WTC11 (cell line): Measurements from ENCODE around the gene GABRB3.

Source experiments
- ATF1 ChIP-seq: sonication (generic); formaldehyde crosslinking; IDR thresholded peaks from 2 replicates; pipeline ENCODE4 v1.8.1; 2023; ENCODE audit warnings: mild to moderate bottlenecking, moderate library complexity, missing genetic modification reagents
- CTCF ChIP-seq: fragments of 200-600 bp; IDR thresholded peaks from 2 replicates; pipeline ENCODE4 v1.8.0; 2022; ENCODE audit warnings: antibody characterized with exemption
- ETV6 ChIP-seq: sonication (generic); formaldehyde crosslinking; IDR thresholded peaks from 2 replicates; pipeline ENCODE4 v1.8.1; 2022; ENCODE audit warnings: mild to moderate bottlenecking, missing genetic modification reagents
- GRHL2 ChIP-seq: fragments of 250-450 bp; sonication (Bioruptor Pico); IDR thresholded peaks from 2 replicates; pipeline ENCODE4 v1.8.0; 2022; ENCODE audit warnings: mild to moderate bottlenecking, moderate library complexity; ENCODE audit not compliant: insufficient replicate concordance, severe bottlenecking
- KAT7 ChIP-seq: sonication (generic); formaldehyde crosslinking; IDR thresholded peaks from 2 replicates; pipeline ENCODE4 v1.8.1; 2023; ENCODE audit warnings: missing genetic modification reagents, mild to moderate bottlenecking, borderline replicate concordance
- MAX ChIP-seq: sonication (generic); formaldehyde crosslinking; IDR thresholded peaks from 2 replicates; pipeline ENCODE4 v1.8.0; 2022; ENCODE audit warnings: mild to moderate bottlenecking, missing genetic modification reagents
- NR2C2 ChIP-seq: sonication (generic); formaldehyde crosslinking; IDR thresholded peaks from 2 replicates; pipeline ENCODE4 v1.8.0; 2022; ENCODE audit warnings: mild to moderate bottlenecking, missing genetic modification reagents
- NR3C1 ChIP-seq: sonication (generic); formaldehyde crosslinking; conservative IDR thresholded peaks from 2 replicates; pipeline ENCODE4 v1.8.1; 2023; ENCODE audit warnings: low read depth, mild to moderate bottlenecking, missing genetic modification reagents
- SP1 ChIP-seq: sonication (generic); formaldehyde crosslinking; conservative IDR thresholded peaks from 2 replicates; pipeline ENCODE4 v1.8.1; 2022; ENCODE audit warnings: missing genetic modification reagents
- TEAD4 ChIP-seq: sonication (generic); formaldehyde crosslinking; IDR thresholded peaks from 2 replicates; pipeline ENCODE4 v1.8.0; 2022; ENCODE audit warnings: mild to moderate bottlenecking, missing genetic modification reagents
- TP53 ChIP-seq: sonication (generic); formaldehyde crosslinking; IDR thresholded peaks from 2 replicates; pipeline ENCODE4 v1.8.1; 2023; ENCODE audit warnings: mild to moderate bottlenecking, missing genetic modification reagents
- USF2 ChIP-seq: sonication (generic); formaldehyde crosslinking; IDR thresholded peaks from 2 replicates; pipeline ENCODE4 v1.8.1; 2023; ENCODE audit warnings: mild to moderate bottlenecking, missing genetic modification reagents, moderate library complexity

GRCh38 chr15:26525096-26525495 is 247.8 kb downstream of the GABRB3 start:
- TF ChIP-seq CTCF = no peak
- TF ChIP-seq KAT7 (CRISPR knock-in tag) = no peak
- no peak for TF ChIP-seq NR3C1 (CRISPR knock-in tag)
- no peak for TF ChIP-seq ATF1
- no peak for TF ChIP-seq USF2 (CRISPR knock-in tag)
- no peak for TF ChIP-seq NR2C2
- TF ChIP-seq TEAD4 (CRISPR knock-in tag) = no peak
- no peak for TF ChIP-seq TP53 (CRISPR knock-in tag)
- TF ChIP-seq MAX = no peak
- no peak for TF ChIP-seq GRHL2
- TF ChIP-seq ETV6 (CRISPR knock-in tag) = no peak
- TF ChIP-seq SP1 (CRISPR knock-in tag) = no peak
